Smooth muscle cell (in vitro differentiated cells): ENCODE data around the gene PEPD. TPM values are rescaled to one million over a fixed set of nuclear protein-coding genes. Genes with fewer than 3 reads are reported as not detected.

ENCODE experiments used
- DNase-seq: peaks from one replicate; lab custom pipeline; 2025; ENCODE audit not compliant: unreplicated experiment; lab: John Stamatoyannopoulos, UW
- H2AFZ ChIP-seq: fragments of 200-600 bp; sonication (generic); 2 replicates; pipeline ENCODE4 v1.6.0; 2016; ENCODE audit warnings: antibody characterized with exemption, low read depth, mild to moderate bottlenecking
- H3F3A ChIP-seq: fragments of 200-600 bp; sonication (generic); 2 replicates; pipeline ENCODE4 v1.6.0; 2017; ENCODE audit warnings: antibody characterized with exemption, low read depth
- H3K27ac ChIP-seq: fragments of 200-600 bp; sonication (generic); 2 replicates; pipeline ENCODE4 v1.5.1; 2016; ENCODE audit warnings: low read depth, mild to moderate bottlenecking
- H3K27me3 ChIP-seq: fragments of 200-600 bp; sonication (generic); 2 replicates; pipeline ENCODE4 v1.6.1; 2016; ENCODE audit warnings: low read depth, mild to moderate bottlenecking
- H3K36me3 ChIP-seq: fragments of 200-600 bp; sonication (generic); 2 replicates; pipeline ENCODE4 v1.5.1; 2016; ENCODE audit warnings: low read depth
- H3K4me1 ChIP-seq: fragments of 200-600 bp; sonication (generic); 2 replicates; pipeline ENCODE4 v1.5.1; 2016; ENCODE audit warnings: low read depth
- H3K4me2 ChIP-seq: fragments of 200-600 bp; sonication (generic); 2 replicates; pipeline ENCODE4 v1.6.0; 2016; ENCODE audit warnings: mild to moderate bottlenecking
- H3K4me3 ChIP-seq: fragments of 200-600 bp; sonication (generic); 2 replicates; pipeline ENCODE4 v1.5.1; 2016; ENCODE audit warnings: mild to moderate bottlenecking
- H3K79me2 ChIP-seq: fragments of 200-600 bp; sonication (generic); 2 replicates; pipeline ENCODE4 v1.6.0; 2016; ENCODE audit warnings: low read depth, mild to moderate bottlenecking
- H3K9ac ChIP-seq: fragments of 200-600 bp; sonication (generic); 2 replicates; pipeline ENCODE4 v1.6.0; 2016; ENCODE audit warnings: low read depth
- H3K9me3 ChIP-seq: fragments of 200-600 bp; sonication (generic); replicated peaks from 2 replicates; pipeline ENCODE4 v1.5.1; 2016; ENCODE audit warnings: low read depth
- H4K20me1 ChIP-seq: fragments of 200-600 bp; sonication (generic); 2 replicates; pipeline ENCODE4 v1.6.0; 2016; ENCODE audit warnings: low read depth
- WGBS: methylation state at CpG from one replicate; pipeline ENCODE4 v1.1.7; 2016; ENCODE audit warnings: low lambda C conversion rate; 5-methylcytosine and 5-hydroxymethylcytosine counted together
- polyA plus RNA-seq: library from polyadenylated mRNA; unstranded; fragments of >200 nt; fragmentation: Nextera tagmentation; extraction: Ambion mirVana; gene quantifications from 2 replicates; pipeline ENCODE4 v1.2.1, GENCODE V29; 2016
- total RNA-seq: library from RNA; depleted of rRNA; stranded (reverse); fragments of >200 nt; gene quantifications from 2 replicates; pipeline ENCODE4 v1.2.3, GENCODE V29; 2014
- TF ChIP-seq, protein P1 (sequence below): fragments of 200-600 bp; sonication (generic); IDR thresholded peaks from 2 replicates; pipeline ENCODE4 v1.5.1; 2017; ENCODE audit warnings: borderline replicate concordance, mild to moderate bottlenecking, antibody characterized with exemption; ENCODE audit not compliant: insufficient read depth, poor library complexity, severe bottlenecking

PEPD gene
- total and polyA plus RNA-seq, 2 experiments from 2014 or later: 57.2 to 70.4 TPM

DNA sequence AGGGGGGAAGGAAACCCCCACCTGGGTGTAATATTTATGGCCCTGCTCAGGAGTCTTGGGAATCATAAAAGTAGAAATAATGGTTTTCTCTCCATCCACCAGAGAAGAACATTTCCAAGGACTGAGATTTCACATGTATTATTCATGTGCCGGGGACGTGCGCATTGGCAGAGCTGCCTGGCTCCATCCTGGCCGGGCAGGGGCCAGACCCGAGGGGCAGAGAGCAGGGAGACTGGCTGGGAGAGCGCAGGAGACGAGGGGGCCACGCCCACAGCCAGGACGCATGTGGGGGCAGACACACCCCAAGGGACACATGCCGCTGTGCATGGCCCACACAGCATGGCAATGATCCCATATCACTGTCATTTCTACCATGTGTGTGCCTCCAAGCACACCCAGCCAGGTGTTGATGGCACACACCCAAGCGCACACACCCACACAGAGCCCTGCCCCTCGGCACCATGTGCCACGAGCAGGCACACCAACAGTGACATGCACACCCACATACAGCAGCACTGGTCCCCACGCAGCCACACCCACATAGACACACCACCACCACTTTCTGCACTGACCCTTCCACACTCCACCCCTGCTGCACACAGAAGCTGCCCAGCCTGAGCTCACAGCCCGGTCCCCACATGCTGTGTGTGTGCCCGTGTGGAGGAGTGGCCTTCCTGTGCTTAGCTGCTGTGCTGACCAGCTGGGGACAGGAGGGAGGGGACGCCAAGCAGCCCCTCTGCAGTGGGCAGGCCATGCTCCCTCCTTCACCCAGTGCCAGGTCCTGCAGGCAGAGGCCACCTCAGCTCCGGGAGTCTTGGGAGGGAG, 108.8 kb downstream of the PEPD start:
- Histone ChIP-seq H3K27ac (no peak overlapping the region), H3K9me3 (no peaks in the 10 kb centered on the region), H3K4me3 (no peak overlapping the region), H3K36me3 (no peaks in the 10 kb centered on the region), H3K4me2 (no peak overlapping the region), H3K27me3 (no peaks in the 10 kb centered on the region), H3K79me2 (no peaks in the 10 kb centered on the region), H3K4me1 (no peaks in the 10 kb centered on the region), H2AFZ (no peak overlapping the region), H4K20me1 (no peaks in the 10 kb centered on the region), H3F3A (no peaks in the 10 kb centered on the region), H3K9ac (no peak overlapping the region)
- DNase-seq: no peak
- WGBS: 93% methylated on average over 16 of the region's 18 CpGs
- TF ChIP-seq, protein P1, sequence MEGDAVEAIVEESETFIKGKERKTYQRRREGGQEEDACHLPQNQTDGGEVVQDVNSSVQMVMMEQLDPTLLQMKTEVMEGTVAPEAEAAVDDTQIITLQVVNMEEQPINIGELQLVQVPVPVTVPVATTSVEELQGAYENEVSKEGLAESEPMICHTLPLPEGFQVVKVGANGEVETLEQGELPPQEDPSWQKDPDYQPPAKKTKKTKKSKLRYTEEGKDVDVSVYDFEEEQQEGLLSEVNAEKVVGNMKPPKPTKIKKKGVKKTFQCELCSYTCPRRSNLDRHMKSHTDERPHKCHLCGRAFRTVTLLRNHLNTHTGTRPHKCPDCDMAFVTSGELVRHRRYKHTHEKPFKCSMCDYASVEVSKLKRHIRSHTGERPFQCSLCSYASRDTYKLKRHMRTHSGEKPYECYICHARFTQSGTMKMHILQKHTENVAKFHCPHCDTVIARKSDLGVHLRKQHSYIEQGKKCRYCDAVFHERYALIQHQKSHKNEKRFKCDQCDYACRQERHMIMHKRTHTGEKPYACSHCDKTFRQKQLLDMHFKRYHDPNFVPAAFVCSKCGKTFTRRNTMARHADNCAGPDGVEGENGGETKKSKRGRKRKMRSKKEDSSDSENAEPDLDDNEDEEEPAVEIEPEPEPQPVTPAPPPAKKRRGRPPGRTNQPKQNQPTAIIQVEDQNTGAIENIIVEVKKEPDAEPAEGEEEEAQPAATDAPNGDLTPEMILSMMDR: no peak

DNA sequence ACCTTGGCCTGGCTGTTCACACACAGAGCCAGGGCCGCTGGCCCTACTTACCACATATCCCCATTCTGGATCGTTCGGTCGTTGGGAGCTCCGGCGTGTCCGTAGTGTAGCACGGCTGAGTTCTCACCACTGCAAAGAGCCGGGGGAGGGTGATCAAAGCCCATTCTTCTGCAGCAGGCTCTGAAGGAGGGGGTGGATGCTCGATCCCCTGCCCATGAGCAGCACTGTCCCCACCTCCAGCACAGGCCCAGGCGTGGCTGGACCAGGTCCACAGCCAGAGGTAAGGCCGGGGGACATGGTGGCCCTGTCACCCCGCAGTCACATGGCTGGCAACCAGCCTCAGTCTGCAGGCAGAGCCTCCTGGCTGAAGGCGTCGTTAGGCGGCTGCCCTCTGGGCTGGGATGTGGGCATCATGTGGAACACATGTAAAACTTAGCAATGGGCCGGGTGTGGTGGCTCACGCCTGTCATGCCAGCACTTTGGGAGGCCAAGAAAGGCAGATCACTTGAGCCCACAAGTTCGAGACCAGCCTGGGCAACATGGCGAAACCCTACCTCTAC, 109.9 kb downstream of the PEPD start:
- DNase-seq: no peak
- WGBS: 94% methylated on average over 20 of the region's 20 CpGs

DNA sequence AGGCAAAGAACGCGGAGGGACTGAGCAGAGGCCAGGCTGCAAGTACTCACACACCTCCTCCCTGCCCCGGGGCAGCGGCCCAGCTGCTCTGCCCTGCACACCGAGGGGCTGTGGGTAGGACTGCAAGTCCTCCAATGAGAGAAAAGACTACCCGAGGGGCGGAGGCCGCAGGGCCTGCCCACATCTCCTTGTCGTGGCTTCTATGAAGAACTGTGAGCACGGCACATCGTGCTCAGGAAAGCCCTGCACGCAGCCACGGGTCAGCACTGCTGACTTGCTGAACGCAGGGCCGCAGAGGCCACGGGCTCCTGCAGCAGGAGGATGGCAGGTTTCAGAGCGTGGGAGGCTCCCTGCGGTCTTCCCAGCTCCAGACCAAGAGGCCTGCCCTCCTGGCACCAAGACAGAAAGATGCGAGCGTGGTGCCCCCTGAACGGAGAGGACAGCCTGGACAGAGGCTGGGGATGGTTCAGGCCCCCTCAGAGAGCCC, 110.6 kb downstream of the PEPD start:
- no peak overlapping the region for H3K27ac ChIP-seq
- no peak for DNase-seq
- WGBS: 91% methylated on average over 20 of the region's 21 CpGs
- no peaks in the 10 kb centered on the region for H3K27me3 ChIP-seq
- H3K4me3 ChIP-seq: no peak overlapping the region
- no peaks in the 10 kb centered on the region for H4K20me1 ChIP-seq
- no peak overlapping the region for H3K4me2 ChIP-seq
- no peak overlapping the region for H2AFZ ChIP-seq
- no peaks in the 10 kb centered on the region for H3K4me1 ChIP-seq
- no peak overlapping the region for H3K9ac ChIP-seq
- H3K9me3 ChIP-seq: no peaks in the 10 kb centered on the region
- H3K79me2 ChIP-seq: no peaks in the 10 kb centered on the region
- H3F3A ChIP-seq: no peaks in the 10 kb centered on the region
- H3K36me3 ChIP-seq: no peaks in the 10 kb centered on the region
- TF ChIP-seq, protein P1: no peak

More for the DNA sequence above, 109.9 kb downstream of the PEPD start:
- no peaks in the 10 kb centered on the region for H3F3A ChIP-seq
- TF ChIP-seq, protein P1: no peak
- H3K27ac ChIP-seq: no peak overlapping the region
- H3K27me3 ChIP-seq: no peaks in the 10 kb centered on the region
- H3K9ac ChIP-seq: no peak overlapping the region
- no peaks in the 10 kb centered on the region for H4K20me1 ChIP-seq
- no peaks in the 10 kb centered on the region for H3K9me3 ChIP-seq
- H3K36me3 ChIP-seq: no peaks in the 10 kb centered on the region
- H2AFZ ChIP-seq: no peak overlapping the region
- no peaks in the 10 kb centered on the region for H3K79me2 ChIP-seq
- no peak overlapping the region for H3K4me2 ChIP-seq
- no peaks in the 10 kb centered on the region for H3K4me1 ChIP-seq
- H3K4me3 ChIP-seq: no peak overlapping the region
